ENCODE measurements around the gene CACNA1E.

Gene CACNA1E

DNA sequence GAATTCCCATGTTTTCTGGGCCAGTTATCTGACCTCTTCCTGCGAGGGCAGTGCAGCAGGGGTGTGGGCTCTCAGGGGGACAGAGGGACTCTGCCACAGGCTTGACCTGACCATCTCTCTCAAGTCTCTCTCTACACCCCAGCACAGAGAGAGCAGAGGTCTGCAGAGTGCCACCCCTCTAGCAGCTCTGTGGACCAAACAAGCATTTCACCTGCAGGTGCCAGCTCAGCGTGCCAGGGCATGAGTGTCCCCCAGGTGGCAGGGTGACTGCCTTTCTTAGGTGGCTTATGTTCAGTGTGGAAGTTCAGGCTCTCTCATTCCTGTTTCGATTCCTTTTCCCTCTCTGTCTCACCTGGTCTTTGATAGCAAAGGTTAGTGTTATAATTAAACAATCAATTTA lies 191.3 kb downstream of the CACNA1E start:
- POLR2A ChIA-PET (ENCODE audit: low non-redundant PET) = no interaction called here

DNA sequence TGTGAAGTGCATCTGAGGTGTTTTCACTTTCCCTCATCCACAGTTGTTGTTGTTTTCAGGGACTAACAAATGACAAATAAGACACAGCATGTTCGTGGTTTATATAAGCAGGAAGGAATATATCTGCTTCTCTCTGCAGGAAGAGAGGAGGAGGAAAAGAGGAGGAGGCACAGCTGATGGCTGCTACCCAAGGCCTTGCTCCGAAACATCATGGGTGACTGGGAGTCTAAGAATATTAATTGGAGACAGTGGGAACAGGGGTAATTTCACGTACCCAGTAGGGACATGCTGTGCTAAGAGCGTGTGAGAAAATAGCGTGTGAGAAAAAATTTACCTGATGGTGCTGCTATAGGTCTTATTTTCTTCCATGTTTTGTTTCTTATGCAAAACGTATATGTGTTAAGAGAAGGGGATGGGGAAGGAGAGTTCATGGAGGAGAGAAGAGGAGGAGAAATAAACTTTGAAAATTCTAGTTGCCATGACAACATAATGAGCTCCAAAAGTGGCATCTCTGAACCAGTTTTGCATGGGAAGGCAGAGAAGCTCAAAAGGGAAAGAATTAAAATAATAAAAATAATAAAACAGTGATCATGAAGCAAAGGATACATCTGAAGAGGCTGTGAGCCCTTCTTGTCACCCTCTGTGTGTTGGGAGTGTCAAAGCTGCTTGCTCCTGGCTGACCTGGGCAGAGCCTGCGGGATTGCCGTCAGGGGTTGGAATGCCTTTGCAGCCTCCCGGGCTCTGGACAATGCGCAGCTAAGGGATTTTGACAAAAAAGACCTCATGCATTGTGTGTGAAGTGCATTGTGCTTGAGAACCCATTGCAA lies 192.0 kb downstream of the CACNA1E start:
- no peak for DNase-seq (ENCODE audit: low spot score)
- POLR2A ChIA-PET (ENCODE audit: low non-redundant PET) = no interaction called here
- TF ChIP-seq CTCF (conservative IDR thresholded peaks at IDR 0.05; ENCODE audit: low read depth) = no peak
- no peak overlapping the region for H3K27ac ChIP-seq
- CTCF ChIA-PET = interaction anchor here (0.6 to 1.9 kb wide), 2 partner anchors 194 to 261 kb away, joined by 3 to 7 read pairs; no protein-coding TSS in a partner anchor

More for the DNA sequence above, 191.3 kb downstream of the CACNA1E start:
- H3K27ac ChIP-seq = no peak overlapping the region
- CTCF ChIA-PET = interaction anchor here (1.9 kb wide), 1 partner anchor 262 kb away, joined by 7 read pairs; no protein-coding TSS in a partner anchor
- DNase-seq (ENCODE audit: low spot score) = no peak
- TF ChIP-seq CTCF (conservative IDR thresholded peaks at IDR 0.05; ENCODE audit: low read depth) = no peak

DNA sequence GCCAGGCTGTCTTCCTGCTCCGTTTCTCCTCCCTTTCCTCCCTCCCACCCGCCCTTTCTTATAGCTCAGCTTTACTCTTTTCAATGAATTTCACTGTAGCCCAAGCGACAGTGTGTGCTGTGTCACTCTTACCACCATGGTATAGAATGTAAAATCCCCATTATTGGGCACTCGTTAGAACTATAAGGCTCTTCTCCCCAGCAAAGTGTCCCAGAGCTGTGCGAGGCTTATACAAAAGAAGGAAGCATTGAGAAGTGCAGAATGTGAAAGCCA lies 192.5 kb downstream of the CACNA1E start:
- ChIA-PET CTCF (interaction anchor here (1.1 to 1.9 kb wide), 3 partner anchors 85 to 261 kb away, joined by 3 to 9 read pairs (median 7); no protein-coding TSS in a partner anchor), POLR2A (ENCODE audit: low non-redundant PET) (no interaction called here)
- no peak for TF ChIP-seq CTCF (conservative IDR thresholded peaks at IDR 0.05; ENCODE audit: low read depth)
- H3K27ac ChIP-seq = no peak overlapping the region
- DNase-seq (ENCODE audit: low spot score) = no peak

GRCh38 chr1:181676269-181676668 lies 193.0 kb downstream of the CACNA1E start:
- CTCF ChIA-PET = interaction anchor here (0.5 to 1.9 kb wide), 11 partner anchors 86 to 384 kb away, joined by 3 to 9 read pairs (median 4); no protein-coding TSS in a partner anchor
- POLR2A ChIA-PET (ENCODE audit: low non-redundant PET) = no interaction called here

DNA sequence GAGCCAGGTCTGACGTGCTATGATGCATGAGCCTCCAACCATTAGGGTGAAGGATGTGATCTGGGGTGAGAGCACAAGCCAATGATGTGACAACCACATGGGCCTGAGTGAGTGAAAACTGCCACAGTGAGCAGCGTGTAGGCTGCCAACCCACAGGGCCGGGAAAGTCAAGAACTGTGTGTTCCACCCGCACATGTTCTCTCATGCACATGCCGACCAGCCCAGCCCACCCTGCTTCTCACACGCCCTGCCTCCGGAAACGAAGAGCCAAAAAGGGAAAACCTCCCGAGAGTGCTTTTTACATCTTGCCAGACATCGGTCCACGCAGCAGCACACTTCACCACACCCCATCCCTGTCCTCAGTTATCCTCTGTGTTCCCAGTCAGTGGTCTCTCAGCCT lies 197.0 kb downstream of the CACNA1E start:
- no peak for DNase-seq (ENCODE audit: low spot score)
- CTCF ChIA-PET = no interaction called here
- H3K27ac ChIP-seq = no peak overlapping the region
- no peak for TF ChIP-seq CTCF (conservative IDR thresholded peaks at IDR 0.05; ENCODE audit: low read depth)
- POLR2A ChIA-PET (ENCODE audit: low non-redundant PET) = no interaction called here

More at GRCh38 chr1:181676269-181676668, 193.0 kb downstream of the CACNA1E start:
- no peak overlapping the region for H3K27ac ChIP-seq
- no peak for TF ChIP-seq CTCF (conservative IDR thresholded peaks at IDR 0.05; ENCODE audit: low read depth)
- DNase-seq (ENCODE audit: low spot score) = peak; percentile 63

- CTCF ChIA-PET = interaction anchor here (0.6 kb wide), 1 partner anchor 475 kb away, joined by 3 read pairs; no protein-coding TSS in a partner anchor
- no peak overlapping the region for H3K27ac ChIP-seq
- POLR2A ChIA-PET (ENCODE audit: low non-redundant PET) = no interaction called here
- no peak for TF ChIP-seq CTCF (conservative IDR thresholded peaks at IDR 0.05; ENCODE audit: low read depth)
- no peak for DNase-seq (ENCODE audit: low spot score)
Observed at GRCh38 chr1:181680871-181681270, 197.6 kb downstream of the CACNA1E start.
